Transverse colon (tissue), 3 donors: ENCODE data around the gene ARL15.

Source experiments
- EP300 ChIP-seq: sonication (generic); formaldehyde crosslinking; IDR thresholded peaks from one replicate; pipeline ENCODE4 v1.6.1; 2017; ENCODE audit warnings: antibody characterized with exemption, low read depth
- POLR2A ChIP-seq: fragments of 450-650 bp; IDR thresholded peaks from one replicate; pipeline ENCODE4 v1.6.1; 2016; ENCODE audit warnings: antibody characterized with exemption, mild to moderate bottlenecking, moderate library complexity
- TF ChIP-seq, protein P1 (sequence below), 5 experiments: fragments of 200-600 bp in 3 of 5; fragments of 450-650 bp in 2 of 5; sonication (generic) in 3 of 5; IDR thresholded peaks; 1 replicate in 2 of 5; 2 replicates in 3 of 5; pipeline ENCODE4 v1.5.1; 2016 to 2017; ENCODE audit warnings: antibody characterized with exemption in 5 of 5, inconsistent platforms in 3 of 5, mild to moderate bottlenecking in 2 of 5, moderate library complexity in 1 of 5

DNA sequence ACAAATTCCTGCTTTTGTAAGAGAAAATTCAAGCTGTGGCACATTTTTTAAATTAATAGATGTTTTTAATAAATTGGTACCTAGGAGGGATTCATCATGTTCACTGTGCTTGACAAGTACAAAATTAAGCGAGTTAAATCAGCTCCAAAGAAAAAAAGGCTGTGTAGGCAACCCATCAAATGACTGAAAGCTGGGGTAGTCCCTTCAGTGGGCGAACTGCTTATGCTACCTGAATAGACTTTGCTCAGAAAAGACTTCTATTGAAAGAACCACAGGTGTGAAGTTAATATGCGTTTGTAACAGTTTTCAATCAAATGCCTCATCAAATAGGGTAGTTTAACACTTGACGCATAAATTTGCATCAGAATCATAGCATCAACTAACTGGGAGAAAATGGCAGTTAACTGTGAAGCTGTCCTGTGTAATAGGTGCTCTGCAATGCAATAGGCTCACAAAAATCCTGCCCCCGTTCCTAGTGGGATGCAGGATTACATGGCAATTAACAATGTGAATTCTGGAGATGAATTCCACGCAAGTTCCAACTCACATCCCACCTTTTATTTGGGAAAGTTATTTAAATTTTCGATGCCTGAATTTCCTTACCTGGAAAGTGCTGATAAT is 14.4 kb upstream of the ARL15 start:
- TF ChIP-seq, protein P1, sequence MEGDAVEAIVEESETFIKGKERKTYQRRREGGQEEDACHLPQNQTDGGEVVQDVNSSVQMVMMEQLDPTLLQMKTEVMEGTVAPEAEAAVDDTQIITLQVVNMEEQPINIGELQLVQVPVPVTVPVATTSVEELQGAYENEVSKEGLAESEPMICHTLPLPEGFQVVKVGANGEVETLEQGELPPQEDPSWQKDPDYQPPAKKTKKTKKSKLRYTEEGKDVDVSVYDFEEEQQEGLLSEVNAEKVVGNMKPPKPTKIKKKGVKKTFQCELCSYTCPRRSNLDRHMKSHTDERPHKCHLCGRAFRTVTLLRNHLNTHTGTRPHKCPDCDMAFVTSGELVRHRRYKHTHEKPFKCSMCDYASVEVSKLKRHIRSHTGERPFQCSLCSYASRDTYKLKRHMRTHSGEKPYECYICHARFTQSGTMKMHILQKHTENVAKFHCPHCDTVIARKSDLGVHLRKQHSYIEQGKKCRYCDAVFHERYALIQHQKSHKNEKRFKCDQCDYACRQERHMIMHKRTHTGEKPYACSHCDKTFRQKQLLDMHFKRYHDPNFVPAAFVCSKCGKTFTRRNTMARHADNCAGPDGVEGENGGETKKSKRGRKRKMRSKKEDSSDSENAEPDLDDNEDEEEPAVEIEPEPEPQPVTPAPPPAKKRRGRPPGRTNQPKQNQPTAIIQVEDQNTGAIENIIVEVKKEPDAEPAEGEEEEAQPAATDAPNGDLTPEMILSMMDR (IDR thresholded peaks at IDR 0.05) = no peak
- TF ChIP-seq EP300 = no peak
- no peak for TF ChIP-seq POLR2A
